CD14-positive monocyte (primary cell): ENCODE results near the gene TRAF3IP3. TPM values are rescaled to one million over a fixed set of nuclear protein-coding genes. Genes with fewer than 3 reads are reported as not detected.

Experiments
- DNase-seq, 3 donors: peaks; one replicate each; pipeline ENCODE4 v3.0.0-alpha.2; 2011 to 2022
- H2AFZ ChIP-seq: 2 replicates; pipeline ENCODE4 v1.6.0; 2012; ENCODE audit warnings: mild to moderate bottlenecking, low read depth, low read length, inconsistent platforms; ENCODE audit not compliant: insufficient read depth, poor library complexity, severe bottlenecking
- H3K27ac ChIP-seq, 2 donors: 1 replicate in 1 of 2; 2 replicates in 1 of 2; pipeline ENCODE4 v1.5.1; 2012 to 2013; ENCODE audit warnings: low read length in 2 of 2, control low read depth in 1 of 2, inconsistent platforms in 1 of 2, low read depth in 1 of 2, mild to moderate bottlenecking in 1 of 2
- H3K27me3 ChIP-seq, 2 donors: one replicate each; pipeline versions ENCODE4 v1.6.0 to v1.6.1; 2011 to 2013; ENCODE audit warnings: low read length in 2 of 2; ENCODE audit not compliant: control insufficient read depth in 2 of 2, insufficient read depth in 2 of 2
- H3K36me3 ChIP-seq, 2 donors: replicated peaks in 1 of 2; 1 replicate in 1 of 2; 2 replicates in 1 of 2; pipeline versions ENCODE4 v1.5.1 to v1.6.1; 2012 to 2013; ENCODE audit warnings: low read length in 2 of 2, control low read depth in 1 of 2, inconsistent platforms in 1 of 2, mild to moderate bottlenecking in 1 of 2; ENCODE audit not compliant: insufficient read depth in 2 of 2, control insufficient read depth in 1 of 2
- H3K4me1 ChIP-seq, 2 donors: 1 replicate in 1 of 2; 2 replicates in 1 of 2; pipeline versions ENCODE4 v1.5.1 to v1.6.1; 2012 to 2013; ENCODE audit warnings: low read length in 2 of 2, control low read depth in 1 of 2, inconsistent platforms in 1 of 2, mild to moderate bottlenecking in 1 of 2, moderate library complexity in 1 of 2; ENCODE audit not compliant: insufficient read depth in 2 of 2, control insufficient read depth in 1 of 2
- H3K4me2 ChIP-seq: replicated peaks from 2 replicates; pipeline ENCODE3; 2012; ENCODE audit warnings: low read length, moderate library complexity, mild to moderate bottlenecking; ENCODE audit not compliant: poor library complexity, severe bottlenecking; ENCODE audit errors: extremely low read depth
- H3K4me3 ChIP-seq, 3 experiments: fragments of 200-600 bp in 1 of 3; sonication (generic) in 1 of 3; replicated peaks in 1 of 3; 1 replicate in 2 of 3; 2 replicates in 1 of 3; pipeline ENCODE4 v1.5.1; 2011 to 2013; ENCODE audit warnings: low read length in 3 of 3, mild to moderate bottlenecking in 3 of 3, control low read depth in 2 of 3, low read depth in 2 of 3, inconsistent platforms in 1 of 3, moderate library complexity in 1 of 3
- H3K79me2 ChIP-seq: 2 replicates; pipeline ENCODE4 v1.6.0; 2012; ENCODE audit warnings: mild to moderate bottlenecking, control low read depth, inconsistent platforms, low read length, moderate library complexity; ENCODE audit not compliant: insufficient read depth
- H3K9ac ChIP-seq: 2 replicates; pipeline ENCODE4 v1.6.0; 2017; ENCODE audit warnings: low read length, mild to moderate bottlenecking; ENCODE audit not compliant: insufficient read depth, poor library complexity, severe bottlenecking
- H3K9me3 ChIP-seq, 2 donors: replicated peaks in 1 of 2; 1 replicate in 1 of 2; 2 replicates in 1 of 2; pipeline versions ENCODE4 v1.5.1 to v1.6.1; 2012 to 2013; ENCODE audit warnings: low read length in 2 of 2, control low read depth in 1 of 2; ENCODE audit not compliant: control insufficient read depth in 1 of 2, insufficient read depth in 1 of 2
- H4K20me1 ChIP-seq: 2 replicates; pipeline ENCODE4 v1.6.0; 2012; ENCODE audit warnings: mild to moderate bottlenecking, low read length, control low read depth, moderate library complexity; ENCODE audit not compliant: insufficient read depth
- H3K27ac Mint-ChIP-seq, 7 donors: one replicate each; pipeline ENCODE4 v1.8.0; 2020; ENCODE audit warnings: mild to moderate bottlenecking in 7 of 7, mixed read lengths in 7 of 7, moderate library complexity in 6 of 7, inconsistent platforms in 2 of 7
- H3K27me3 Mint-ChIP-seq, 3 donors: one replicate each; pipeline ENCODE4 v1.8.0; 2021 to 2022; ENCODE audit warnings: low read depth in 3 of 3, mild to moderate bottlenecking in 3 of 3, mixed read lengths in 3 of 3, moderate library complexity in 3 of 3, inconsistent platforms in 1 of 3
- H3K36me3 Mint-ChIP-seq, 2 donors: one replicate each; pipeline ENCODE4 v1.8.0; 2020; ENCODE audit warnings: mixed read lengths in 2 of 2, inconsistent platforms in 1 of 2, mild to moderate bottlenecking in 1 of 2
- H3K4me1 Mint-ChIP-seq: one replicate; pipeline ENCODE4 v1.8.0; 2020; ENCODE audit warnings: mild to moderate bottlenecking, mixed read lengths
- H3K4me3 Mint-ChIP-seq, 2 donors: one replicate each; pipeline ENCODE4 v1.8.0; 2020; ENCODE audit warnings: mild to moderate bottlenecking in 2 of 2, mixed read lengths in 2 of 2, moderate library complexity in 1 of 2
- H3K9me3 Mint-ChIP-seq, 7 donors: one replicate each; pipeline ENCODE4 v1.8.0; 2020 to 2022; ENCODE audit warnings: mixed read lengths in 7 of 7, mild to moderate bottlenecking in 6 of 7, moderate library complexity in 6 of 7, inconsistent platforms in 2 of 7
- CTCF ChIP-seq: fragments of 200-600 bp; IDR thresholded peaks from one replicate; pipeline ENCODE4 v1.8.0; 2022; ENCODE audit warnings: antibody characterized with exemption, mild to moderate bottlenecking
- intact Hi-C, 2 donors: fragments of 100-400 bp; cut with micrococcal nuclease; formaldehyde crosslinking; loops; one replicate each; pipeline versions ENCODE4 v1.15.0 to v1.15.1; 2023
- polyA plus RNA-seq, 3 donors: library from polyadenylated mRNA; depleted of rRNA in 1 of 3; unstranded in 2 of 3; stranded (reverse) in 1 of 3; fragments of 300-500 nt in 2 of 3; fragments of >200 nt in 1 of 3; fragmentation: Illumina TruSeq in 2 of 3; gene quantifications; 1 replicate in 2 of 3; 2 replicates in 1 of 3; pipeline ENCODE4 v1.2.3, GENCODE V29; 2012 to 2021

TRAF3IP3 gene
- polyA plus RNA-seq, 3 donors: 89.3 to 266 (median 111) TPM

- Histone ChIP-seq H3K9ac (no peak overlapping the region), H3K4me1 (peaks cover 74 to 95% of the 10 kb centered on the region in 2 donors), H2AFZ (no peak overlapping the region), H3K4me3 (peak overlapping the region in 1 of 3 experiments; percentile 82), H3K27ac (peak overlapping the region; percentile 93 to 96), H3K9me3 (no peaks in the 10 kb centered on the region), H3K36me3 (peaks cover 36 to 61% of the 10 kb centered on the region in 2 donors), H3K79me2 (peaks cover 80% of the 10 kb centered on the region), H3K27me3 (no peaks in the 10 kb centered on the region), H3K4me2 (peak overlapping the region; percentile 93), H4K20me1 (peaks cover 26% of the 10 kb centered on the region)
- no peak for TF ChIP-seq CTCF
- Mint-ChIP-seq H3K4me1 (peaks cover 61% of the 10 kb centered on the region), H3K9me3 (peaks cover 0 to 3% (median 0%) of the 10 kb centered on the region in 7 donors), H3K27ac (peak overlapping the region in 5 of 7 donors; percentile 89 to 97 (median 96)), H3K27me3 (no peaks in the 10 kb centered on the region), H3K36me3 (peaks cover 39 to 60% of the 10 kb centered on the region in 2 donors), H3K4me3 (no peak overlapping the region)
- intact Hi-C loops: loop anchor here in 1 of 2 donors (5.0 kb wide), 1 partner anchor 95 kb away; no protein-coding TSS in a partner anchor
- no peak for DNase-seq
Observed at GRCh38 chr1:209767096-209767495, 11.2 kb downstream of the TRAF3IP3 start.

- Mint-ChIP-seq H3K4me3 (no peak overlapping the region), H3K27me3 (no peaks in the 10 kb centered on the region), H3K9me3 (peaks cover 0 to 3% (median 0%) of the 10 kb centered on the region in 7 donors), H3K36me3 (peaks cover 33 to 58% of the 10 kb centered on the region in 2 donors), H3K27ac (no peak overlapping the region), H3K4me1 (peaks cover 55% of the 10 kb centered on the region)
- Histone ChIP-seq H3K4me2 (peak overlapping the region; percentile 93), H3K9ac (peak overlapping the region; percentile 58), H3K4me1 (peaks cover 68 to 95% of the 10 kb centered on the region in 2 donors), H3K9me3 (no peaks in the 10 kb centered on the region), H3K27me3 (no peaks in the 10 kb centered on the region), H3K36me3 (peaks cover 35 to 61% of the 10 kb centered on the region in 2 donors), H3K79me2 (peaks cover 74% of the 10 kb centered on the region), H2AFZ (no peak overlapping the region), H3K27ac (peak overlapping the region; percentile 93 to 96), H3K4me3 (peak overlapping the region; percentile 48 to 82 (median 55)), H4K20me1 (peaks cover 26% of the 10 kb centered on the region)
- DNase-seq: peak; percentile 46 to 58 (median 58)
- no peak for TF ChIP-seq CTCF
- intact Hi-C loops: loop anchor here (2.0 to 5.0 kb wide), 2 partner anchors 15 to 95 kb away; no protein-coding TSS in a partner anchor
Observed at GRCh38 chr1:209767706-209768105, 11.9 kb downstream of the TRAF3IP3 start.
